Neural progenitor cell (in vitro differentiated cells): ENCODE measurements around the gene PTPRN2. TPM values are rescaled to one million over a fixed set of nuclear protein-coding genes. Genes with fewer than 3 reads are reported as not detected.

Experiments
- DNase-seq: peaks from one replicate; pipeline ENCODE4 v3.0.0-alpha.2; 2016; ENCODE audit warnings: low spot score
- H2AFZ ChIP-seq: fragments of 200-600 bp; sonication (generic); replicated peaks from 2 replicates; pipeline ENCODE4 v1.6.1; 2016; ENCODE audit warnings: antibody characterized with exemption
- H3F3A ChIP-seq: fragments of 200-600 bp; sonication (generic); 2 replicates; pipeline ENCODE4 v1.6.1; 2016; ENCODE audit warnings: antibody characterized with exemption, low read depth
- H3K27ac ChIP-seq: fragments of 200-600 bp; sonication (generic); 2 replicates; pipeline ENCODE4 v1.5.1; 2016; ENCODE audit warnings: mild to moderate bottlenecking
- H3K27me3 ChIP-seq: fragments of 200-600 bp; sonication (generic); 2 replicates; pipeline ENCODE4 v1.6.1; 2016; ENCODE audit warnings: mild to moderate bottlenecking, moderate library complexity
- H3K36me3 ChIP-seq: fragments of 200-600 bp; sonication (generic); 2 replicates; pipeline ENCODE4 v1.5.1; 2016
- H3K4me1 ChIP-seq: fragments of 200-600 bp; sonication (generic); 2 replicates; pipeline ENCODE4 v1.6.1; 2016; ENCODE audit warnings: mixed run types
- H3K4me2 ChIP-seq: fragments of 200-600 bp; sonication (generic); 2 replicates; pipeline ENCODE4 v1.6.1; 2016
- H3K4me3 ChIP-seq: fragments of 200-600 bp; sonication (generic); 2 replicates; pipeline ENCODE4 v1.5.1; 2016
- H3K79me2 ChIP-seq: fragments of 200-600 bp; sonication (generic); 2 replicates; pipeline ENCODE4 v1.6.1; 2016; ENCODE audit warnings: low read depth
- H3K9ac ChIP-seq: fragments of 200-600 bp; sonication (generic); 2 replicates; pipeline ENCODE4 v1.6.1; 2016
- H3K9me3 ChIP-seq: fragments of 200-600 bp; sonication (generic); 2 replicates; pipeline ENCODE4 v1.5.1; 2016; ENCODE audit warnings: low read depth
- H4K20me1 ChIP-seq: fragments of 200-600 bp; sonication (generic); 2 replicates; pipeline ENCODE4 v1.6.1; 2016; ENCODE audit warnings: low read depth
- H3K27ac Mint-ChIP-seq: 3 replicates; pipeline ENCODE4 v1.8.0; 2021; ENCODE audit warnings: mixed read lengths
- H3K27me3 Mint-ChIP-seq: 2 replicates; pipeline ENCODE4 v1.8.0; 2022; ENCODE audit warnings: low read depth, mild to moderate bottlenecking, inconsistent platforms, moderate library complexity, mixed read lengths; ENCODE audit not compliant: insufficient read depth
- H3K36me3 Mint-ChIP-seq: 3 replicates; pipeline ENCODE4 v1.8.0; 2021; ENCODE audit warnings: mixed read lengths
- H3K4me1 Mint-ChIP-seq: 3 replicates; pipeline ENCODE4 v1.8.0; 2021; ENCODE audit warnings: mixed read lengths
- H3K4me3 Mint-ChIP-seq: 3 replicates; pipeline ENCODE4 v1.8.0; 2021; ENCODE audit warnings: mild to moderate bottlenecking, moderate library complexity, mixed read lengths
- H3K9me3 Mint-ChIP-seq: 3 replicates; pipeline ENCODE4 v1.8.0; 2020; ENCODE audit warnings: mixed read lengths
- CTCF ChIP-seq: fragments of 200-600 bp; sonication (generic); IDR thresholded peaks from 2 replicates; pipeline ENCODE4 v1.5.1; 2017; ENCODE audit warnings: antibody characterized with exemption, mild to moderate bottlenecking
- EZH2 ChIP-seq: fragments of 200-600 bp; sonication (generic); IDR thresholded peaks from 2 replicates; pipeline ENCODE4 v1.6.1; 2017; ENCODE audit warnings: antibody characterized with exemption, mild to moderate bottlenecking, moderate library complexity
- EZH2phosphoT487 ChIP-seq: fragments of 200-600 bp; sonication (generic); IDR thresholded peaks from 2 replicates; pipeline ENCODE4 v1.6.1; 2017; ENCODE audit warnings: antibody characterized with exemption
- total RNA-seq: library from RNA; depleted of rRNA; stranded (reverse); fragments of >200 nt; gene quantifications from 2 replicates; pipeline ENCODE4 v1.2.3, GENCODE V29; 2015; ENCODE audit warnings: low replicate concordance

PTPRN2 gene
- total RNA-seq, 1 donor from 2014 or later: 3.0 TPM

DNA sequence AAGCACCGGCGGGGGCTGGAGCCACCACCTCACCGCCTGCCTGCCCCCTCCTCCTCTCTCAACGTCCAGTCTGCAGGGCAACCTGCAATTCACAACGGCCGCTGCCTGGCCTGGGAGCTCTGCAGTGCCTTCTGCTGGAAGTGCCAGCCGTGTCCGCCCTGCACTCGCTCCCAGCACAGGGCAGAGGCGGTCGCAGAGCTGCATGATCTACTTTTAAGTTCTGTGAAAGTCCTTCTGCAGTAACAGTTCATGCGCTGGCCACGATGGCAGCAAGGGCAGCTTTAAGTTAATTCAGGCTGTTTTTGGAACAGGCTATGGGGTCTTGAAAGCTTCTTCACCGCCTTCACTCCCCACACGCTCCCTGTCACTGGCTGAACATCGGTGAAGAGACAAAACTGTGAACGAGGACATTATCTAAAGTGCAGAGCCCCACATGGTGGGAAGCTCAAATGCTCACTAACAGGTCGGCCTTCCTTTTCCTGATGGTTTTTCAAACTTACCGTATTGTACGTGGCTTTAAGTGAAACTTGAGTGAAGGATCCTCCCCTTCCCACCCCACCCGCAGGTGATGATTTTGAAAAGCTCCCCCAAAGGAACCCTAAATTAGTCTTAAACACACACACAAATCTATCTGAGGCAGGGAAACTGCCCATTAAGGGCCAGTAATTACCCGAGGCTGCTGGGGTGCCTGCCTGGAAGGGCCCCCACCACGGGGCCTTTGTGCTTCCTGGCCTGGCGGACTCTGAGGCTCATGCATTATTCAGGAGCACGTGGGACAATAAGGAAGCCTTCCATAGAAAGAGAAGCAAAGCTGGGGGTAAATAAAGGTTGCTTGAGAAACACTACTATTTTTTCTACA lies 746.5 kb downstream of the PTPRN2 start:
- peaks cover 43% of the 10 kb centered on the region for H3K4me1 Mint-ChIP-seq
- H3K36me3 Mint-ChIP-seq: no peaks in the 10 kb centered on the region
- H3K4me1 ChIP-seq: peaks cover 34% of the 10 kb centered on the region
- H3K9me3 ChIP-seq: no peaks in the 10 kb centered on the region
- H3K27ac Mint-ChIP-seq: peak overlapping the region; percentile 100
- peaks cover 37% of the 10 kb centered on the region for H3F3A ChIP-seq
- peak overlapping the region; percentile 85 for H3K27ac ChIP-seq
- peaks cover 10% of the 10 kb centered on the region for H3K9me3 Mint-ChIP-seq
- H4K20me1 ChIP-seq: no peaks in the 10 kb centered on the region
- TF ChIP-seq CTCF (peak; percentile 49), EZH2 (no peak)
- no peaks in the 10 kb centered on the region for H3K79me2 ChIP-seq
- H3K27me3 ChIP-seq: no peaks in the 10 kb centered on the region
- no peak overlapping the region for H3K9ac ChIP-seq
- no peaks in the 10 kb centered on the region for H3K36me3 ChIP-seq
- peak overlapping the region; percentile 45 for H3K4me2 ChIP-seq
- peak; percentile 84 for DNase-seq
- peak overlapping the region; percentile 73 for H3K4me3 Mint-ChIP-seq
- no peak overlapping the region for H3K4me3 ChIP-seq
- peak overlapping the region; percentile 48 for H2AFZ ChIP-seq
- H3K27me3 Mint-ChIP-seq: peaks cover 14% of the 10 kb centered on the region

GRCh38 chr7:157840174-157840913 lies 747.3 kb downstream of the PTPRN2 start:
- H4K20me1 ChIP-seq: no peaks in the 10 kb centered on the region
- H3K4me3 ChIP-seq: no peak overlapping the region
- Mint-ChIP-seq H3K9me3 (peaks cover 9% of the 10 kb centered on the region), H3K36me3 (no peaks in the 10 kb centered on the region), H3K27ac (no peak overlapping the region), H3K4me1 (peaks cover 47% of the 10 kb centered on the region), H3K4me3 (no peak overlapping the region), H3K27me3 (peaks cover 14% of the 10 kb centered on the region)
- H3K9ac ChIP-seq: no peak overlapping the region
- peak overlapping the region; percentile 48 for H2AFZ ChIP-seq
- DNase-seq: no peak
- no peaks in the 10 kb centered on the region for H3K79me2 ChIP-seq
- peak overlapping the region; percentile 85 for H3K27ac ChIP-seq
- peaks cover 43% of the 10 kb centered on the region for H3F3A ChIP-seq
- H3K36me3 ChIP-seq: no peaks in the 10 kb centered on the region
- H3K27me3 ChIP-seq: no peaks in the 10 kb centered on the region
- no peak for TF ChIP-seq CTCF
- no peak for TF ChIP-seq EZH2phosphoT487
- TF ChIP-seq EZH2: no peak
- peaks cover 42% of the 10 kb centered on the region for H3K4me1 ChIP-seq
- no peaks in the 10 kb centered on the region for H3K9me3 ChIP-seq
- H3K4me2 ChIP-seq: peak overlapping the region; percentile 45

GRCh38 chr7:157839672-157840167 lies 747.9 kb downstream of the PTPRN2 start:
- H3K27ac Mint-ChIP-seq: no peak overlapping the region
- no peak overlapping the region for H3K4me3 ChIP-seq
- no peak for TF ChIP-seq EZH2phosphoT487

More at GRCh38 chr7:157839672-157840167, 747.9 kb downstream of the PTPRN2 start:
- no peaks in the 10 kb centered on the region for H3K36me3 ChIP-seq
- H3K79me2 ChIP-seq: no peaks in the 10 kb centered on the region
- H3K4me2 ChIP-seq: no peak overlapping the region
- H3K27me3 Mint-ChIP-seq: peaks cover 12% of the 10 kb centered on the region
- H3K27ac ChIP-seq: peak overlapping the region; percentile 85
- DNase-seq: no peak
- peaks cover 48% of the 10 kb centered on the region for H3K4me1 ChIP-seq
- no peaks in the 10 kb centered on the region for H3K36me3 Mint-ChIP-seq
- H3K9ac ChIP-seq: no peak overlapping the region
- no peak overlapping the region for H3K4me3 Mint-ChIP-seq
- no peaks in the 10 kb centered on the region for H3K9me3 ChIP-seq
- no peaks in the 10 kb centered on the region for H4K20me1 ChIP-seq
- peaks cover 6% of the 10 kb centered on the region for H3K9me3 Mint-ChIP-seq
- peaks cover 48% of the 10 kb centered on the region for H3K4me1 Mint-ChIP-seq
- no peaks in the 10 kb centered on the region for H3K27me3 ChIP-seq
- peaks cover 49% of the 10 kb centered on the region for H3F3A ChIP-seq
- H2AFZ ChIP-seq: no peak overlapping the region
